Ovary (tissue), 3 donors: ENCODE data around the gene IL1RAPL2.

Experiments
- CTCF ChIP-seq, 3 donors: fragments of 450-650 bp in 2 of 3; fragments of 200-600 bp in 1 of 3; IDR thresholded peaks; one replicate each; pipeline versions ENCODE4 v1.5.1 to v1.8.0; 2016 to 2022; ENCODE audit warnings: antibody characterized with exemption in 3 of 3, mild to moderate bottlenecking in 1 of 3
- EP300 ChIP-seq: sonication (generic); formaldehyde crosslinking; IDR thresholded peaks from one replicate; pipeline ENCODE4 v1.6.1; 2017; ENCODE audit warnings: antibody characterized with exemption
- donor health status: DM: no; HTN: no; CAD: no.

- TF ChIP-seq CTCF (IDR thresholded peaks at IDR 0.05) (no peak), EP300 (no peak)
Observed at GRCh38 chrX:105723966-105724735, 1158.2 kb downstream of the IL1RAPL2 start.
